Measurements from ENCODE around the gene ITPKB.

The ITPKB gene

DNA sequence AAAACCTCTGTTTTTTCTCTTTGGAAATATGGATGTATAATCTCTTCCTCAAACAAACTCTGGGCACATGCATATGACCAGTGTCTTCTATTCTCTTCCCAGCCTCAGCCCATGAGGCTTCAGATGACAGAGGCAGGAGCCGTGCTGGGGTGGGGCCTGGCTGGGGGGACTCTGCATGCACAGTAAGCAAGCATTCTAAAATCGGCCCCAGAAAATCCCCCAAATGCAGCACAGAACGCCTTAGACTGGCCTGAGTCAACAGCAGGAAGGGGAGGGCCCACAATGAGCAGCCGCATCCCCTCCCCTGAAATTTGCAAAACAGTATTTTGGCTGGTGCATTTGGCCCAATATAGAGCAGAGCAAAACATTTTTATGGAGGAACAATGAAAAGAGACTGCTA lies 47.8 kb downstream of the ITPKB start:
- TF ChIP-seq, protein P1, sequence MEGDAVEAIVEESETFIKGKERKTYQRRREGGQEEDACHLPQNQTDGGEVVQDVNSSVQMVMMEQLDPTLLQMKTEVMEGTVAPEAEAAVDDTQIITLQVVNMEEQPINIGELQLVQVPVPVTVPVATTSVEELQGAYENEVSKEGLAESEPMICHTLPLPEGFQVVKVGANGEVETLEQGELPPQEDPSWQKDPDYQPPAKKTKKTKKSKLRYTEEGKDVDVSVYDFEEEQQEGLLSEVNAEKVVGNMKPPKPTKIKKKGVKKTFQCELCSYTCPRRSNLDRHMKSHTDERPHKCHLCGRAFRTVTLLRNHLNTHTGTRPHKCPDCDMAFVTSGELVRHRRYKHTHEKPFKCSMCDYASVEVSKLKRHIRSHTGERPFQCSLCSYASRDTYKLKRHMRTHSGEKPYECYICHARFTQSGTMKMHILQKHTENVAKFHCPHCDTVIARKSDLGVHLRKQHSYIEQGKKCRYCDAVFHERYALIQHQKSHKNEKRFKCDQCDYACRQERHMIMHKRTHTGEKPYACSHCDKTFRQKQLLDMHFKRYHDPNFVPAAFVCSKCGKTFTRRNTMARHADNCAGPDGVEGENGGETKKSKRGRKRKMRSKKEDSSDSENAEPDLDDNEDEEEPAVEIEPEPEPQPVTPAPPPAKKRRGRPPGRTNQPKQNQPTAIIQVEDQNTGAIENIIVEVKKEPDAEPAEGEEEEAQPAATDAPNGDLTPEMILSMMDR (IDR thresholded peaks at IDR 0.05; ENCODE audit: borderline replicate concordance, insufficient read depth, low read depth, low read length): no peak
- no peak overlapping the region for H3K4me3 ChIP-seq (ENCODE audit: low read depth, low read length)

DNA sequence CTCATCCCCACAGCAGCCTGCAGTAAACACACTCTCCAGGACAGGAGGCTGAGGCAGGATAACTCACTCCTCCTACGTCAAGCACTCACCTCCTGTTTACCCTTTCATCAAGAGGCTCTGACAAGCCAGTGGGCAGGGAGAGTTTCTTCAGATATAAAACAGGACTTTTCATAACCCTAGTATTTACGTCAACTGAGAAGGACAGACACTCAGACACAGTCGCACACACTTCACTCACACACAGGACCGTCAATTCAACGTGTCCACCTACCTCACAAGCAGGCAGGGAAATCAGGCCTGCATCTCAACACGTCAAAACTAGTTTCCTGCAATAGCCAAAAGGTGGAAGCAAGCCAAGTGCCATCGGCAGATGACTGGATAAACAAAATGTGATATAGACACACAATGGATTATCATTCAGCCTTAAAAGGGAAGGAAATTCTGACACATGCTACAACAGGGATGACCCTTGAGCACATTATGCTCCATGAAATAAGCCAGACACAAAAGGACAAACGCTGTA lies 48.6 kb downstream of the ITPKB start:
- no peak overlapping the region for H3K4me3 ChIP-seq (ENCODE audit: low read depth, low read length)
- TF ChIP-seq, protein P1 (IDR thresholded peaks at IDR 0.05; ENCODE audit: borderline replicate concordance, insufficient read depth, low read depth, low read length): no peak

DNA sequence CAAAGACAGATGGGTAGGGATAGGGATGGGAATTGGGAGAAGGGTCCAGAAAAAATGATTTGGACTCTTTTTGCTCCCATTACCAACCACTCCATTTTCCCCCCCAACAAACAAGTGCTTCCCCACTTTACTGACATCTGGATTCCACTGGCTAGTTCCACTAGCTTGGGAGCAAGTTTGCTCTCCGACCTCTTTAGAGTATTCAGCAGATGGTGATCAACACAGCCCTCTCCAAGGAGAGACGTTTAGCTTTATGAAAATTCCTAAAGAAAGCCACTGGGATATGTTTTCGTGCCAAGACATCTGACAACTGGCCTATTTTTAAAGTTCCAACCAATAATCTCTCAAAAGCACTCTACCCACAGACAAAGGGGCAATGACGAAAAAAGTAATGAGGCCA lies 50.3 kb downstream of the ITPKB start:
- TF ChIP-seq, protein P1 (IDR thresholded peaks at IDR 0.05; ENCODE audit: borderline replicate concordance, insufficient read depth, low read depth, low read length): no peak
- no peak overlapping the region for H3K4me3 ChIP-seq (ENCODE audit: low read depth, low read length)

DNA sequence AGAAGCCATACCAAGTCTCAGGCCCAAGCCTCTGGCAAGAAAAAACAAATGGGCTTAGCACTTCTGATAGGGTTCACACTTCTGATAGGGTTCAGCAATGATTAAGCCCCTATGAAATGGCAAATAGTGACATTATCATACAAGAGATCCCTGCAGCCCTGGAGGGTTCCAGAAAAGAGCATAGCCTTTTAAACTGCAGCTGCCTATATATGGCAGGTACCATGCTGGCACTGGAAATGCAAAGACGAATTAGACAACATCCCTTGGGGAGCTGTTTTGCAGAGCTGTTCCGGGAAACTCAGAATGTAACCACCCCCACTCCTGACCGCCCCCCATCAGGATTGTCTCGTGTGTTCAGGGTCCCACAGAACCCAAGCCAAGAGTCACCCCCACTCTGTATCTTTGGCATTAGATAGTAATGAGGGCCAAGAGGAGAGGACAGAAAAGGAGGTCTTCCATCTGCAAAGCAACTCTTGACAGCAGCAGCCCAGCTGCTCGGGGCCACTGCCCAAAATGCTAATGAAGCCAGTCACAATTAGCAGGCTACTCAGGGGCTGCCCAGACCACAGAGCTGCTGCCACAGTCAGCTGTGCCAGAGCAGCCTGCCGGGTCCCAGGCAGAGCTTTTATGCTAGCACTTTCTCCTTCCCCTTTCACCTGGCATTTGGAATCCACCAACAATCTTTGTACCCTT lies 50.9 kb downstream of the ITPKB start:
- TF ChIP-seq, protein P1 (IDR thresholded peaks at IDR 0.05; ENCODE audit: borderline replicate concordance, insufficient read depth, low read depth, low read length): no peak
- no peak overlapping the region for H3K4me3 ChIP-seq (ENCODE audit: low read depth, low read length)

DNA sequence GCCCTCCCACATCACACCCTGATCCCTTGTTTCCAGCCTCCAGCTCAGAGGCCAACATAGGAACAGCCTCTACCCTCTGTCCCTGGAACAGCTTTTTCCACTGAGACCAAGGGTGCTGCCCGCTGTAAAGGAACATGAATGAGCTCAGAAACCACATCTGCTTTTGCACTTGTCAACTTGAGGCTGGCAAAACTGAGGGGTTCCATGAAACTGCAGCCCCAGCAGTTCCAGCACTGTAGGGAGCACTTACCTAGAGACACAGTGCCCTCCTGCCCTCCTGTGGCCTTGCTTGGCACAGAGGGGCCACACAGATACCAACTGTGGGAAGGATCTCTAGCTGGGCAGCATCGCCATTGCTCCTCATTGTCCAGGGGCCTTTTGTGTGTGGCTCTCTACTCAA lies 51.7 kb downstream of the ITPKB start:
- TF ChIP-seq, protein P1 (IDR thresholded peaks at IDR 0.05; ENCODE audit: borderline replicate concordance, insufficient read depth, low read depth, low read length): 0 out of 2 replicates have a peak, but pooled peaks have one; percentile 17
- H3K4me3 ChIP-seq (ENCODE audit: low read depth, low read length): no peak overlapping the region

DNA sequence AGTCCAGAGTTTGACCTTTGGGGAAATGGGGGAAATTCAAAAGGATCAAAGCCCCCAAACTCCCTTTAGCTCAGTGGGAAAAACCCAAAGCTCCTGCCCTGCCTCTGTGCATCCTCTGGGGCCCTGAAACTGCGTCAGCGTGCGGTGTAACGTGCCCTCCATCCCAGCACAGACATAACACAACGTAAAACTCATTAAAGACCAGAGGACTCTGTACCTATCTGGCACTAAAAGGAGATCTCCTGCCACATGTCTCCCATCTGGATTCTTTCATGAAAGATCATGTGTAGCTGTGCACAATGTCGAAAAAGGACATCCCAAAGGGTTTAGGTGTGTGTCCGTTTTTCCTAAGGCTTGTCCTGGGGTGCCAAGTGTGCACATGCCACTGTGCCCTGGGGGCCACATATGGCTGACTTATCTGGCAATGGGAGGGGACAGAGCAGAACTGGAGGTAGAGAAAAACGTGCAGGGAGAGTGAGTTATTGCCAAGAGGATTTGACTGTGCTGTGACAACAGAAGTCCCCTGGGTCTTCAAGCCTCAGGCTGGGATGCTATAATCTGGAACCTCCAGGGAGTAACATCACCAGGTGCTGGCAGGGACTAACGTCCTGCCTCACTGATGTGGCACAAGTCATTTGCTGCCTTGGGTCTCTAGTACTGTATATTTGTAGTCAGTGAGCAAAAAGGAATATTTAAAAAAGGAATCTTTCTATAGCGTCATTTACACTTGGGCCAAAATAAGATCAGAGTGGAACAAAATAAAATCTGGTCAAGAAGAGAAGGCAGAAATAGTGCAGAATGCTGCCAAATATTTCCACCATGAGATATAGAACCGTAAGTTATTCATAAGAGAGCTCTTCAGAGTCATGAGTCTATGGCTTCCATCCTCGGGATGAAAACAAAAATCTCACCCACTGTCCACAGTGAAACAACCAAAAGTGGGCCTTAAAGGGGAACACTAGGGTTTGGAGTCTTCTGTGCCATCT lies 52.3 kb downstream of the ITPKB start:
- no peak overlapping the region for H3K4me3 ChIP-seq (ENCODE audit: low read depth, low read length)
- TF ChIP-seq, protein P1 (IDR thresholded peaks at IDR 0.05; ENCODE audit: borderline replicate concordance, insufficient read depth, low read depth, low read length): no peak
